Skeletal muscle satellite cell (primary cell): ENCODE data around the gene HPGDS. TPM values are rescaled to one million over a fixed set of nuclear protein-coding genes. Genes with fewer than 3 reads are reported as not detected.
"Not testable (repeated sequence)": the region's sequence is repeated elsewhere in the genome, so short reads cannot be mapped to it uniquely, and the experiment has no call there.

ENCODE experiments used
- H3K27me3 ChIP-seq: 2 replicates; pipeline ENCODE4 v1.7.0; 2013; ENCODE audit warnings: low read length; ENCODE audit not compliant: control insufficient read depth, insufficient read depth
- H3K36me3 ChIP-seq: 2 replicates; pipeline ENCODE4 v1.7.0; 2013; ENCODE audit warnings: mild to moderate bottlenecking, control low read depth, low read length; ENCODE audit not compliant: insufficient read depth
- H3K4me1 ChIP-seq: 2 replicates; pipeline ENCODE4 v1.7.0; 2013; ENCODE audit warnings: low read length; ENCODE audit not compliant: control insufficient read depth, insufficient read depth
- H3K4me2 ChIP-seq: 2 replicates; pipeline ENCODE4 v1.7.0; 2013; ENCODE audit warnings: mild to moderate bottlenecking, low read length
- H3K4me3 ChIP-seq: 2 replicates; pipeline ENCODE4 v1.7.0; 2013; ENCODE audit warnings: low read length
- H3K9ac ChIP-seq: 2 replicates; pipeline ENCODE4 v1.7.0; 2013; ENCODE audit warnings: mild to moderate bottlenecking, low read depth, low read length, moderate library complexity
- H3K9me3 ChIP-seq: replicated peaks from 2 replicates; pipeline ENCODE4 v1.7.0; 2013; ENCODE audit warnings: mild to moderate bottlenecking, control low read depth, low read length
- total RNA-seq: library from RNA; depleted of rRNA; stranded (reverse); fragments of >200 nt; gene quantifications from 2 replicates; pipeline ENCODE4 v1.2.3, GENCODE V29; 2012; rRNA removed

The HPGDS gene
- total RNA-seq = not detected in 2 replicates

DNA sequence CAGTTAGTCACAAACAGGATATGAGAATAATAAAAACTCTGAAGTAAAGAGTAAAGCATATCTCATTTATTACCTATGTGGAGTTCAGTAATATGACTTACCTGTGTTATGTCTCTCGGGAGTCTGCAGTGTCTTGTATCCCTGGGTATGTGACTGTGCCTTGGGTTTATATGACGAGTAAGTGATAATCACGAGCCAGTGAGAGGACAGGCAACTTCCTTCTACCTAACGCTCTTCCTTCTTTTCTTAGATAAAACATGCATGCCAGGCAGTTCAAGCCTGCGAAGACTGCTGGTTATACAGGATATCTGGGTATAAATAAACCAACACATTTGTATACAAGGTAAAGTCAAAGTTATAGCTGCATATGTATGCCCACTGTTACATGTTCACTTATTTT is at the start of gene HPGDS:
TSS of gene HPGDS (minus strand) at position 143 of the 400 bp plus-strand sequence. CDS start 8,207 bp downstream, outside the sequence.
- Histone ChIP-seq H3K4me3 (no peak within 1 kb of the TSS), H3K27me3 (no peaks in the 10 kb centered on the region), H3K4me1 (no peaks in the 10 kb centered on the region), H3K9me3 (no peaks in the 10 kb centered on the region), H3K36me3 (no peaks in the 10 kb centered on the region), H3K9ac (no peak within 1 kb of the TSS), H3K4me2 (no peak within 1 kb of the TSS)

DNA sequence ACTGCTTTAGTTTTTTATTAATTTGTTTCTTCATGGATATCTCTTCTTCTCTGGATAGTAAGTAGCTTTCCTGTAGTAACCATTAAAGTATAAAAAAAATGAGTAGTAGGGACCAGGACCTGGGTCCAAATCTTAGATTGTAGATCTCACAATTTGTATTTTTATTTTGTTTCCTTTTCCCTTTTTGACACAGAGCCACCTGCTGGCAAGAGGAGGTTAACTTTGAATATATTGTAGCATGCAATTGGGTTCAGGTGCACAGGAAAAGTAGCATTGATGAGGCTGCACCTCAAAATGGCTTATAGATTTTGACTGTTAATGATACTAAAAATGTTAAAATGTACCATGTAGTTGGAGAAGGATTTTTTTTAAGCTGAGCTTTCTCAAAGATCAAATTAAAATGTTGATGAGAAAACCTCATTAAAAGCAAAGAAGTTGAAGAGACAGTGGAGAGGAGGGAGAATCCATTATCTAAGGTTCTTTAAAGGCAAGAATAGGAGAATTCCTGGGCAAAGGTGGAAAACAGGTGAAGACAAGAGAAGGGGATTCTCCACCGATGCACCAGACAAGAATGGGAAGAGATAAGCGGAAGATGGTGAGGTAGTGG is 48.3 kb upstream of the HPGDS start:
- Histone ChIP-seq H3K27me3 (no peaks in the 10 kb centered on the region), H3K4me1 (no peaks in the 10 kb centered on the region), H3K4me3 (no peak overlapping the region), H3K9me3 (no peaks in the 10 kb centered on the region), H3K4me2 (no peak overlapping the region), H3K36me3 (no peaks in the 10 kb centered on the region), H3K9ac (no peak overlapping the region)

DNA sequence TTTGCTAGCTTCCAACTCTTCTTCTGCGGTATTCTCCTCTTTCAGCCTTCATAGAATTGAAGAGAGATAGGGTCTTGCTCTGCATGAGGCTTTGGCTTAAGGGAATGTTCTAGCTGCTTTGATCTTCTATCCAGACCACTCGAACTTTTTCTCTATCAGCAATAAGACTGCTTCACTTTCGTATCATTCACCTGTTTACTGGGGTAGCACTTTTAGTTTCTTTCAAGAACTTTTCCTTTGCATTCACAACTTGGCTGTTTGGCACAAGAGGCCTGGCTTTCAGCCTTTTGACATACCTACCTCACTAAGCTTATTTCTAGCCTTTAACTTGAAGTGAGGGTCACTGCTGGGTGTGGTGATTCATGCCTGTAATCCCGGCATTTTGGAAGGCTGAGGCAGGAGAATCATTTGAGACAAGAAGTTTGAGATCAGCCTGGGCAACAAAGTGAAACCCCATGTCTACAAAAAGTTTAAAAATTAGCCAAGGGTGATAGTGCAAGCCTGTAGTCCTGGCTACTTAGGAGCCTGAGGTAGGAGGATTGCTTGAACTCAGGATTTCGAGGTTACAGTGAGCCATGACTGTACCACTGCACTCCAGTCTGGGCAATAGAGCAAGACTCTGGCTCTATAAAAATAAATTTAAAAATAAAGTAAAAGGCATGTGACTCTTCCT is 47.1 kb upstream of the HPGDS start:
- no peaks in the 10 kb centered on the region for H3K36me3 ChIP-seq
- H3K9me3 ChIP-seq = no peaks in the 10 kb centered on the region
- H3K4me2 ChIP-seq = no peak overlapping the region
- no peaks in the 10 kb centered on the region for H3K4me1 ChIP-seq
- no peak overlapping the region for H3K4me3 ChIP-seq
- no peaks in the 10 kb centered on the region for H3K27me3 ChIP-seq
- H3K9ac ChIP-seq = no peak overlapping the region

DNA sequence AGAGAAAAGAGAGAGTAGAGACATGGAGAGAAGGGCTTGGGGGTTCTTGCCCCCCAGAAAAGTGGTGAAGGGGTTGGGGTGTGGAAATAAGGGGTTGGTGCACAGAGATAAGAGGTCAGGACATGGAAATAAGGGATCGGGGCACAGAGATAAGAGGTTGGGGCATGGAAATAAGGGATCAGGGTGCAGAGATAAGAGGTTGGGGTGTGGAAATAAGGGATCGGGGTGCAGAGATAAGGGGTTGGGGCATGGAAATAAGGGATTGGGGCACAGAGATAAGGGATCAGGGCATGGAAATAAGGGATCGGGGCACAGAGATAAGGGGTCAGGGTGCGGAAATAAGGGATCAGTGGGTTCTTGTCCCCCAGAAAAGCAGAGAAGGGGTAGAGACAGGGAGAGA is 45.3 kb upstream of the HPGDS start:
- not testable (repeated sequence) for H3K9me3 ChIP-seq, H3K9ac ChIP-seq, H3K27me3 ChIP-seq, H3K4me3 ChIP-seq, H3K36me3 ChIP-seq, H3K4me1 ChIP-seq, H3K4me2 ChIP-seq

GRCh38 chr4:94385452-94385851 is 42.8 kb upstream of the HPGDS start:
- not testable (repeated sequence) for H3K4me1 ChIP-seq, H3K27me3 ChIP-seq, H3K36me3 ChIP-seq, H3K4me2 ChIP-seq, H3K9ac ChIP-seq, H3K4me3 ChIP-seq, H3K9me3 ChIP-seq

DNA sequence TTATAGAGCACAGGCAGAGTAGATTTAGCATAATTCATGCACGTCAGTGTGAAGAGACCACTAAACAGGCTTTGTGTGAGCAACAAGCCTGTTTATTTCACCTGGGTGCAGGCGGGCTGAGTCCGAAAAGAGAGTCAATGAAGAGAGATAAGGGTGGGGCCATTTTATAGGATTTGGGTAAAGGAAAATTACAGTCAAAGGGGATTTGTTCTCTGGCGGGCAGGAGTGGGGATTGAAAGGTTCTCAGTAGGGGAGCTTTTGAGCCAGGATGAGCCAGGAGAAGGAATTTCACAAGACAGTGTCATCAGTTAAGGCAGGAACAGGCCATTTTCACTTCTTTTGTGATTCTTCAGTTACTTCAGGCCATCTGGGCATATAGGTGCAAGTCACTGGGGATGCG is 40.3 kb upstream of the HPGDS start:
- not testable (repeated sequence) for H3K27me3 ChIP-seq, H3K36me3 ChIP-seq, H3K9me3 ChIP-seq, H3K4me3 ChIP-seq, H3K4me1 ChIP-seq, H3K9ac ChIP-seq, H3K4me2 ChIP-seq

DNA sequence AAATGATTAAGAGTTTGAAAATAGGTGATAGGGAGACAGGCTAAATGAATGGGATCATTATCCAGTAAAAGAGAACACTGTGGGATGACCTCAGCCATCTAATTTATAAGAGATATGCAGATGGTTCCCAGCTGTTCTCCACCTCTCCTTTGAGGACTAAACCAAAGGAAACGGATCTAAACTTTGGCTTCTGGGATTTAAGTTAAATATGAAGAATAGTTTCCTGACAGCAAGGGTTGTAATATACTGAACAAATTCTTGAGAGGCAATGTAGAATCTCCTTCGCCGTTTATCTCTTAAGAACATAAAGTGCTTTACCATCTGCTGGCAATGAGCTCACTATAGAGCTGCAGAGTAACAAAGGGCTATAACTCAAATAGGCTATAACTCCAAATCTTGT is 35.4 kb upstream of the HPGDS start:
- Histone ChIP-seq H3K4me3 (no peak overlapping the region), H3K27me3 (no peaks in the 10 kb centered on the region), H3K9ac (no peak overlapping the region), H3K9me3 (no peaks in the 10 kb centered on the region), H3K4me2 (no peak overlapping the region), H3K4me1 (no peaks in the 10 kb centered on the region), H3K36me3 (no peaks in the 10 kb centered on the region)

GRCh38 chr4:94377294-94377693 is 34.7 kb upstream of the HPGDS start:
- Histone ChIP-seq H3K9ac (no peak overlapping the region), H3K4me2 (no peak overlapping the region), H3K4me1 (no peaks in the 10 kb centered on the region), H3K36me3 (no peaks in the 10 kb centered on the region), H3K9me3 (no peaks in the 10 kb centered on the region), H3K4me3 (no peak overlapping the region), H3K27me3 (no peaks in the 10 kb centered on the region)

- no peak overlapping the region for H3K4me3 ChIP-seq
- no peak overlapping the region for H3K4me2 ChIP-seq
- no peaks in the 10 kb centered on the region for H3K36me3 ChIP-seq
- no peak overlapping the region for H3K9ac ChIP-seq
- H3K4me1 ChIP-seq = no peaks in the 10 kb centered on the region
- H3K27me3 ChIP-seq = no peaks in the 10 kb centered on the region
- H3K9me3 ChIP-seq = no peaks in the 10 kb centered on the region
These were observed 32.7 kb upstream of the HPGDS start for GRCh38 chr4:94375364-94375763.

GRCh38 chr4:94373752-94374151 is 31.1 kb upstream of the HPGDS start:
- Histone ChIP-seq H3K4me2 (no peak overlapping the region), H3K4me3 (no peak overlapping the region), H3K27me3 (no peaks in the 10 kb centered on the region), H3K9me3 (no peaks in the 10 kb centered on the region), H3K36me3 (no peaks in the 10 kb centered on the region), H3K9ac (no peak overlapping the region), H3K4me1 (no peaks in the 10 kb centered on the region)

DNA sequence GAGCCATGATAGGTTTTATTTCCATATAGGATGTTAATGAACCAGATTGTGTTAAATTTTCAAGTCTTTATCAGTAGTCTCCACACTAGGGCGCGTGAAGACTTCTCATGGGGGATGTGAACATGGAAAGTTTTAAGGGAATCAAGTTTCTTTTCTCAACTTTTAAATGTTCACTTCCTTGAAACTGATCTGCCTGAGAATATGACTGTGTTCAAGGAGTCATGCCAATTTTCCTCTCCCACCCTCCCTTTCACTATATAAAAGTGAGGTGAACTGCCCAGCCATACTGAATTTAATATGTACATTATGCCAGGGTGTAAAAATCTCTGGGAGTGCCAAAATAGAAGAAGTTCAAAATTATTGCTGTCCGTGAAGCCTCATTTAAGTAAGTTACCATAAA is 30.4 kb upstream of the HPGDS start:
- no peaks in the 10 kb centered on the region for H3K36me3 ChIP-seq
- H3K9me3 ChIP-seq = no peaks in the 10 kb centered on the region
- H3K4me2 ChIP-seq = no peak overlapping the region
- no peak overlapping the region for H3K4me3 ChIP-seq
- H3K4me1 ChIP-seq = no peaks in the 10 kb centered on the region
- H3K9ac ChIP-seq = no peak overlapping the region
- H3K27me3 ChIP-seq = no peaks in the 10 kb centered on the region
